ENCODE measurements around the gene C1orf122. TPM values are rescaled to one million over a fixed set of nuclear protein-coding genes. Genes with fewer than 3 reads are reported as not detected.

Gene C1orf122
- total and polyA plus RNA-seq, 2 of the 8 experiments (the other 6 are each of a cell fraction or from before 2014, with no cell fraction given) = 32.1 to 36.9 TPM

DNA sequence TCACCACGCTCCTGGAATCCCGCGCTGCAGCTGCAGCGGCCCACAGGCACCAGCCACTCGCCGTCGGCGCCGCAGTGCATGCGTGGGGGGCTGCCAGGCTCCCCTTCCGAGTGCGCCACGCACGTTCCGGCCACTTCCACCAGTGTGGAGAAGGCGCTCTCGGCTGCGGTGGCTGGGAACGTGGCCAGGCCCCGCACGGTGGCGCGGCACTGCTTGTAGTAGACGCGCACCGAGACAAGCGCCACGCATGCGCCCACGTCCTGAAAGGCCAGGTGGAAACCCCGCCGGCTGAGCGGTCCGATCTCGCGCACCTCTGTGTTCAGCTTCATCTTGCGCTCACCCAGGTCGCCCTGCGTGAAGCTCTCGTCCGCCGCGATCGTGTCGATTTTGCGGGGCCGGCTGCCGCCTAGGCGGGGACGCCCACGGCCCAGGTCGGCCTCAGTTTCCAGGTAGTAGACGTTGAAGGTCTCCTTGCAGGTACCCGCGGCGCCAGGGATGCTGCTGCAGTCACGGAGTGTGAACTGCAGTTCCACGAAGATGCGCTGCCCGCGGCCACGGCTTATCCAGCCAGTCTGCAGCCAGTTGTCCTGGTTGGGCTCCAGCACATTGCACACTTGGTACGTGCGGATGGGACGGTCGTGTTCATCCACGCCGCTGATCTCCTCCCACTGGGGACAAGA is 46.0 kb upstream of the C1orf122 start:
- H3K9me3 ChIP-seq (ENCODE audit: insufficient read depth in 2 of 2, low read depth in 1 of 2, low read length in 1 of 2) = no peaks in the 10 kb centered on the region
- no peak for FAIRE-seq
- WGBS, 2 experiments (ENCODE audit: extremely low coverage in 1 of 2, insufficient coverage in 1 of 2, insufficient read length in 1 of 2, insufficient replicate concordance in 2 of 2, low coverage in 1 of 2, low lambda C conversion rate in 2 of 2, missing lambda C conversion rate in 1 of 2) = 81% methylated on average over 68 of the region's 68 CpGs; no CpG with 5 or more reads in 1 of the 2 experiments
- H2BK15ac ChIP-seq (ENCODE audit: low read length) = no peak overlapping the region
- no peak overlapping the region for H3K4me2 ChIP-seq (ENCODE audit: insufficient read depth in 1 of 2, low read depth in 2 of 2, low read length in 2 of 2)
- H3K27ac ChIP-seq (ENCODE audit: low read depth, low read length) = no peak overlapping the region
- no peaks in the 10 kb centered on the region for H3K36me3 ChIP-seq (ENCODE audit: control insufficient read depth in 2 of 4, insufficient read depth in 4 of 4, low read length in 3 of 4)
- no peak overlapping the region for H2AK5ac ChIP-seq (ENCODE audit: low read depth, low read length)
- H3K4ac ChIP-seq (replicated peaks; ENCODE audit: insufficient read length, low read depth, low read length) = no peak overlapping the region
- no peaks in the 10 kb centered on the region for H3K79me1 ChIP-seq (ENCODE audit: low read depth, low read length)
- H3K18ac ChIP-seq (ENCODE audit: extremely low read depth, low read length) = no peak overlapping the region
- H2BK12ac ChIP-seq (ENCODE audit: low read depth, low read length) = no peak overlapping the region
- no peak overlapping the region for H3K9ac ChIP-seq (replicated peaks in 1 of 4; ENCODE audit: extremely low read depth in 1 of 4, low read depth in 3 of 4, low read length in 3 of 4)
- ChIA-PET CTCF (ENCODE audit: partially characterized antibody) (interaction anchor here (0.6 kb wide), 1 partner anchor 21 kb away, joined by 3 read pairs; no protein-coding TSS in a partner anchor), POLR2A (ENCODE audit: partially characterized antibody) (interaction anchor here (0.8 kb wide), 1 partner anchor 40 kb away, joined by 4 read pairs; no protein-coding TSS in a partner anchor)
- H3K4me3 ChIP-seq (ENCODE audit: extremely low read depth in 1 of 4, insufficient read depth in 2 of 4, low read depth in 3 of 4, low read length in 4 of 4) = no peak overlapping the region
- no peaks in the 10 kb centered on the region for H3K79me2 ChIP-seq (ENCODE audit: control insufficient read depth in 1 of 2, insufficient read depth in 2 of 2, low read length in 2 of 2)
- H4K5ac ChIP-seq (ENCODE audit: insufficient read length, low read depth, low read length) = no peak overlapping the region
- H4K8ac ChIP-seq (ENCODE audit: extremely low read depth, insufficient read depth, low read length) = no peak overlapping the region; the same call in 1 of the 2 replicates
- H2AFZ ChIP-seq (ENCODE audit: low read length) = no peak overlapping the region
- H4K20me1 ChIP-seq (replicated peaks in 1 of 2; ENCODE audit: control insufficient read depth in 1 of 2, insufficient read depth in 2 of 2, low read length in 2 of 2) = peaks cover 0 to 13% of the 10 kb centered on the region in 2 experiments
- peaks cover 17 to 89% (median 61%) of the 10 kb centered on the region in 4 experiments for H3K27me3 ChIP-seq (replicated peaks in 1 of 4; ENCODE audit: control insufficient read depth in 3 of 4, extremely low read depth in 1 of 4, insufficient read depth in 3 of 4, low read length in 3 of 4)
- H3K23ac ChIP-seq (ENCODE audit: insufficient read length) = no peak overlapping the region
- no peak overlapping the region for H3K56ac ChIP-seq (replicated peaks; ENCODE audit: insufficient read length, low read depth, low read length)
- H2BK20ac ChIP-seq (ENCODE audit: low read length) = no peak overlapping the region
- H2BK120ac ChIP-seq (replicated peaks; ENCODE audit: low read depth, low read length) = no peak overlapping the region
- no peak for DNase-seq (ENCODE audit: low read depth in 1 of 2, low spot score in 2 of 2)
- no peak overlapping the region for H3K14ac ChIP-seq (ENCODE audit: insufficient read length)
- H2BK5ac ChIP-seq (ENCODE audit: low read depth, low read length) = no peak overlapping the region
- H3K23me2 ChIP-seq (ENCODE audit: low read depth, low read length) = peaks cover 14% of the 10 kb centered on the region; the same call in 1 of the 2 replicates
- no peak overlapping the region for H4K91ac ChIP-seq (replicated peaks; ENCODE audit: insufficient read length, low read length)
- H3K4me1 ChIP-seq (replicated peaks in 1 of 4; ENCODE audit: control insufficient read depth in 3 of 4, insufficient read depth in 4 of 4, low read length in 3 of 4) = peaks cover 4 to 13% (median 9%) of the 10 kb centered on the region in 4 experiments; a peak in 6 of 7 replicates
- TF ChIP-seq SIRT6 (IDR thresholded peaks at IDR 0.05; ENCODE audit: low read length) (no peak), RFX5 (IDR thresholded peaks at IDR 0.05; ENCODE audit: borderline replicate concordance, low read depth, low read length) (no peak), CHD1 (IDR thresholded peaks at IDR 0.05; ENCODE audit: low read depth, low read length) (no peak), BCL11A (IDR thresholded peaks at IDR 0.05; ENCODE audit: low read depth in 2 of 2, low read length in 2 of 2) (no peak), POU5F1 (IDR thresholded peaks at IDR 0.05; ENCODE audit: low read depth, low read length) (no peak), RAD21 (IDR thresholded peaks at IDR 0.05 in 1 of 2, conservative IDR thresholded peaks at IDR 0.05 in 1 of 2; ENCODE audit: low read depth in 2 of 2, low read length in 2 of 2) (no peak), KDM4A (IDR thresholded peaks at IDR 0.05; ENCODE audit: low read depth, low read length, severe bottlenecking) (no peak), NANOG (IDR thresholded peaks at IDR 0.05; ENCODE audit: insufficient read depth, low read depth, low read length, poor library complexity, severe bottlenecking) (no peak), KDM1A (IDR thresholded peaks at IDR 0.05; ENCODE audit: borderline replicate concordance, low read length) (no peak), POLR2AphosphoS5 (IDR thresholded peaks at IDR 0.05; ENCODE audit: low read depth, low read length) (no peak), ASH2L (IDR thresholded peaks at IDR 0.05; ENCODE audit: low read length) (no peak), SIX5 (IDR thresholded peaks at IDR 0.05; ENCODE audit: low read depth, low read length) (no peak)
- TF ChIP-seq, protein P1, sequence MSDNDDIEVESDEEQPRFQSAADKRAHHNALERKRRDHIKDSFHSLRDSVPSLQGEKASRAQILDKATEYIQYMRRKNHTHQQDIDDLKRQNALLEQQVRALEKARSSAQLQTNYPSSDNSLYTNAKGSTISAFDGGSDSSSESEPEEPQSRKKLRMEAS (IDR thresholded peaks at IDR 0.05) = no peak
